ENCODE results near the gene CCL8.

The CCL8 gene

DNA sequence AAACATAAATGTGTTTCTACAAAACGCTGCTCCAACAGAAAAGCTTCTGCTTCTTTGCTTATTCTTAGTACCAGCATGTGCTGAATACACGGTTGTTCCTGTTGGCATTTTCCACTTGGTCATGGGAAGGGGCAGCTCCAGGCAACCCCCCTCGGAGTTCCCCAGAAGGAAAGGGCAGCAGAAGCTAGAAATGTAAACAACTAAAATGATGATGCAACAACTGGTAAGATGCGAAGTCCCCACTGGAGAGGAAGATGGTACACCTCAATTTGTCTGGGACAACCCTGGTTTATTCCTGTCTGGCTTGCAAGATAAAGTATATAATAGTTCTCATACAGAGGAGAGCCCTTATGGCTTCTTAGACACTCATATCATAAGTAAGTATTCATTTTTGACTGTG, 27.8 kb downstream of the CCL8 start:
- Histone ChIP-seq H2AFZ (ENCODE audit: low read depth, low read length, severe bottlenecking) (no peak overlapping the region), H4K20me1 (ENCODE audit: low read depth, low read length) (no peaks in the 10 kb centered on the region), H3K9me2 (replicated peaks; ENCODE audit: insufficient read depth, low read length) (no peaks in the 10 kb centered on the region), H3K27ac (ENCODE audit: low read depth, low read length) (no peak overlapping the region), H3K4me2 (ENCODE audit: low read depth, low read length, poor library complexity, severe bottlenecking) (no peak overlapping the region), H3K4me3 (ENCODE audit: insufficient read depth, low read length, poor library complexity, severe bottlenecking) (no peak overlapping the region), H3K36me3 (ENCODE audit: low read length) (no peaks in the 10 kb centered on the region), H3K79me2 (ENCODE audit: insufficient read depth, low read length) (no peaks in the 10 kb centered on the region), H3F3A (ENCODE audit: insufficient read depth) (no peaks in the 10 kb centered on the region), H3K27me3 (ENCODE audit: low read length) (no peaks in the 10 kb centered on the region), H3K9ac (ENCODE audit: low read length) (no peak overlapping the region), H3K9me3 (ENCODE audit: insufficient read depth, low read length) (no peaks in the 10 kb centered on the region)
- no peak for TF ChIP-seq EZH2phosphoT487 (conservative IDR thresholded peaks at IDR 0.05; ENCODE audit: low read length)
- TF ChIP-seq, protein P1, sequence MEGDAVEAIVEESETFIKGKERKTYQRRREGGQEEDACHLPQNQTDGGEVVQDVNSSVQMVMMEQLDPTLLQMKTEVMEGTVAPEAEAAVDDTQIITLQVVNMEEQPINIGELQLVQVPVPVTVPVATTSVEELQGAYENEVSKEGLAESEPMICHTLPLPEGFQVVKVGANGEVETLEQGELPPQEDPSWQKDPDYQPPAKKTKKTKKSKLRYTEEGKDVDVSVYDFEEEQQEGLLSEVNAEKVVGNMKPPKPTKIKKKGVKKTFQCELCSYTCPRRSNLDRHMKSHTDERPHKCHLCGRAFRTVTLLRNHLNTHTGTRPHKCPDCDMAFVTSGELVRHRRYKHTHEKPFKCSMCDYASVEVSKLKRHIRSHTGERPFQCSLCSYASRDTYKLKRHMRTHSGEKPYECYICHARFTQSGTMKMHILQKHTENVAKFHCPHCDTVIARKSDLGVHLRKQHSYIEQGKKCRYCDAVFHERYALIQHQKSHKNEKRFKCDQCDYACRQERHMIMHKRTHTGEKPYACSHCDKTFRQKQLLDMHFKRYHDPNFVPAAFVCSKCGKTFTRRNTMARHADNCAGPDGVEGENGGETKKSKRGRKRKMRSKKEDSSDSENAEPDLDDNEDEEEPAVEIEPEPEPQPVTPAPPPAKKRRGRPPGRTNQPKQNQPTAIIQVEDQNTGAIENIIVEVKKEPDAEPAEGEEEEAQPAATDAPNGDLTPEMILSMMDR (IDR thresholded peaks at IDR 0.05; ENCODE audit: insufficient read depth, low read length, poor library complexity, severe bottlenecking): no peak

DNA sequence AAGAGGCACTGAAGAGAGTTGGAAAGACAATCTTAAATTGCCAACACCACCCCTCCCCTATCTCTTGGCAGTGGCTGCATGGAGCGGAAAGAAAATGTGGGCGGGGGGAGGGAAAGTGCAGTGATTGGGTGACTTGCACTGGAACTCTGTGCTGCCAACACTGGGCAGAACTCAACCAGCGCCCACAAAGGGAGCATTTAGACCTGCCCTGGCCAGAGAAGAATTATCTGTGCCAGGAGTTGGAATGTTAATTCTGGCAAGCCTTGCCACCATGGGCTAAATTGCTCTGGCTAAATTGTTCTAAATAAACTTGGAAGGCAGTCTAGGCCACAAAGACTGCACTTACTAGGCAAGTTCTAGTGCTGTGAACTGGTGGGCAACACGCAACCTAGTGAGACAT, 30.5 kb downstream of the CCL8 start:
- no peaks in the 10 kb centered on the region for H3K9me3 ChIP-seq (ENCODE audit: insufficient read depth, low read length)
- no peaks in the 10 kb centered on the region for H3K9me2 ChIP-seq (replicated peaks; ENCODE audit: insufficient read depth, low read length)
- H3K36me3 ChIP-seq (ENCODE audit: low read length): no peaks in the 10 kb centered on the region
- TF ChIP-seq, protein P1 (IDR thresholded peaks at IDR 0.05; ENCODE audit: insufficient read depth, low read length, poor library complexity, severe bottlenecking): no peak
- no peak for TF ChIP-seq EZH2phosphoT487 (conservative IDR thresholded peaks at IDR 0.05; ENCODE audit: low read length)
- no peak overlapping the region for H3K4me3 ChIP-seq (ENCODE audit: insufficient read depth, low read length, poor library complexity, severe bottlenecking)
- no peak overlapping the region for H3K9ac ChIP-seq (ENCODE audit: low read length)
- H3K4me2 ChIP-seq (ENCODE audit: low read depth, low read length, poor library complexity, severe bottlenecking): no peak overlapping the region
- no peaks in the 10 kb centered on the region for H4K20me1 ChIP-seq (ENCODE audit: low read depth, low read length)
- no peaks in the 10 kb centered on the region for H3K79me2 ChIP-seq (ENCODE audit: insufficient read depth, low read length)
- H2AFZ ChIP-seq (ENCODE audit: low read depth, low read length, severe bottlenecking): no peak overlapping the region
- no peak overlapping the region for H3K27ac ChIP-seq (ENCODE audit: low read depth, low read length)
- H3K27me3 ChIP-seq (ENCODE audit: low read length): no peaks in the 10 kb centered on the region
- no peaks in the 10 kb centered on the region for H3F3A ChIP-seq (ENCODE audit: insufficient read depth)

DNA sequence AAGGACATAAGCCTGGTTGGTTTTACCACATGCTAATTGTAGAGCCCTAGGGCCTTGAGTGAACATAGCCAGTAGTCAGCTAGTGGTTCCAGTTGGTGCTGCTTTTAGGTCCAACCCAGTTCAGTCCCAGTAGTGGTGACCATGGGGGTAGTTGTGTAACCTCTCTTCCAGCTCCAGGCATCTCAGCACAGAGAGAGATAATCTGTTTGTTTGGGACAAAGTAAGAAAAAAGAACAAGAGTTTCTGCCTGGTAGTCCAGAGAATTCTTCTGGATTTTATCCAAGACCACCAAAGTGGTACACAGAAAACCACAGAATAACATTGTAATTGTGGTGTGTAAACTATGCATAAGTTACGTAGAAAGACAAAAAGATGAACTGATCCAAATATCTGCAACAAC, 31.9 kb downstream of the CCL8 start:
- H3K79me2 ChIP-seq (ENCODE audit: insufficient read depth, low read length): no peaks in the 10 kb centered on the region
- no peaks in the 10 kb centered on the region for H3K27me3 ChIP-seq (ENCODE audit: low read length)
- H3K27ac ChIP-seq (ENCODE audit: low read depth, low read length): no peak overlapping the region
- TF ChIP-seq EZH2phosphoT487 (conservative IDR thresholded peaks at IDR 0.05; ENCODE audit: low read length): no peak
- H3F3A ChIP-seq (ENCODE audit: insufficient read depth): no peaks in the 10 kb centered on the region
- no peak overlapping the region for H3K4me2 ChIP-seq (ENCODE audit: low read depth, low read length, poor library complexity, severe bottlenecking)
- no peak overlapping the region for H3K9ac ChIP-seq (ENCODE audit: low read length)
- H3K4me3 ChIP-seq (ENCODE audit: insufficient read depth, low read length, poor library complexity, severe bottlenecking): no peak overlapping the region
- H3K36me3 ChIP-seq (ENCODE audit: low read length): no peaks in the 10 kb centered on the region
- H3K9me2 ChIP-seq (replicated peaks; ENCODE audit: insufficient read depth, low read length): no peaks in the 10 kb centered on the region
- H4K20me1 ChIP-seq (ENCODE audit: low read depth, low read length): no peaks in the 10 kb centered on the region
- H3K9me3 ChIP-seq (ENCODE audit: insufficient read depth, low read length): no peaks in the 10 kb centered on the region
- no peak overlapping the region for H2AFZ ChIP-seq (ENCODE audit: low read depth, low read length, severe bottlenecking)

DNA sequence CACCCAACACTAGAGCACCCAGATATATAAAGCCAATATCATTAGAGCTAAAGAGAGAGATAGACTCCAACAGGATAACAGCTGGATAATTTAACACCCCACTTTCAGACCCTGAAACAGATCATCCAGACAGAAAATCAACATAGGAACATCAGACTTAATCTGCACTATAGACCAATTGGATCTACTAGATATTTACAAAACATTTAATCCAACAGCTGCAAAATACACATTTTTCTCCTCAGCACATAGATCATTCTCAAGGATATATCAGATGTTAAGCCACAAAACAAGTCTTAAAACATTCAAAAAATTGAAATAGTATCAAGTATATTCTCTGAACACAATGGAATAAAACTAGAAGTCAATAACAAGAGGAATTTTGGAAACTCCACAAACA, 33.0 kb downstream of the CCL8 start:
- TF ChIP-seq, protein P1 (IDR thresholded peaks at IDR 0.05; ENCODE audit: insufficient read depth, low read length, poor library complexity, severe bottlenecking): no peak
- TF ChIP-seq EZH2phosphoT487 (conservative IDR thresholded peaks at IDR 0.05; ENCODE audit: low read length): no peak
- Histone ChIP-seq H3K4me2 (ENCODE audit: low read depth, low read length, poor library complexity, severe bottlenecking) (no peak overlapping the region), H2AFZ (ENCODE audit: low read depth, low read length, severe bottlenecking) (no peak overlapping the region), H3K9me2 (replicated peaks; ENCODE audit: insufficient read depth, low read length) (no peaks in the 10 kb centered on the region), H3F3A (ENCODE audit: insufficient read depth) (no peaks in the 10 kb centered on the region), H4K20me1 (ENCODE audit: low read depth, low read length) (no peaks in the 10 kb centered on the region), H3K9ac (ENCODE audit: low read length) (no peak overlapping the region), H3K79me2 (ENCODE audit: insufficient read depth, low read length) (no peaks in the 10 kb centered on the region), H3K27ac (ENCODE audit: low read depth, low read length) (no peak overlapping the region), H3K36me3 (ENCODE audit: low read length) (no peaks in the 10 kb centered on the region), H3K9me3 (ENCODE audit: insufficient read depth, low read length) (no peaks in the 10 kb centered on the region), H3K4me3 (ENCODE audit: insufficient read depth, low read length, poor library complexity, severe bottlenecking) (no peak overlapping the region), H3K27me3 (ENCODE audit: low read length) (no peaks in the 10 kb centered on the region)
